Measurements from ENCODE around the gene TSR3.

DNA sequence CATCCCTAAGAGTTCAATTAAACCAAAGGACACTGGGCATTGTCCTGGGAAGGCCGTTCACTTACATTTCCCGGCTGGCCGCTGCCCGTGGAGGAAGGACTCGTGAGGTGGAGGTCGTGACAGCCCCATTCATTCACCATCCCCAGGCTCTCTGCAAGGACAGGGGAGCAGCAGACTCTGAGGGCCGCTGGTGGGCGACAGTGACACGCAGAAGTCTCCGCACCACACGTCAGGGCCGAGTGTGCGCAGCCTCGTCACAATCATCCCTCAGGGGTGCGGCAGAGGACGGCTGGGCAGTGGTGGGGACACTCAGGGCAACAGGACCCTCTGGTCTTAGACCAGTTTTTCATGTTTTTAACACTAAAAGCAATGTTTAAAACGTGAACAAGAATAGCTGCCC, 41.1 kb upstream of the TSR3 start:
- TF ChIP-seq, protein P1, sequence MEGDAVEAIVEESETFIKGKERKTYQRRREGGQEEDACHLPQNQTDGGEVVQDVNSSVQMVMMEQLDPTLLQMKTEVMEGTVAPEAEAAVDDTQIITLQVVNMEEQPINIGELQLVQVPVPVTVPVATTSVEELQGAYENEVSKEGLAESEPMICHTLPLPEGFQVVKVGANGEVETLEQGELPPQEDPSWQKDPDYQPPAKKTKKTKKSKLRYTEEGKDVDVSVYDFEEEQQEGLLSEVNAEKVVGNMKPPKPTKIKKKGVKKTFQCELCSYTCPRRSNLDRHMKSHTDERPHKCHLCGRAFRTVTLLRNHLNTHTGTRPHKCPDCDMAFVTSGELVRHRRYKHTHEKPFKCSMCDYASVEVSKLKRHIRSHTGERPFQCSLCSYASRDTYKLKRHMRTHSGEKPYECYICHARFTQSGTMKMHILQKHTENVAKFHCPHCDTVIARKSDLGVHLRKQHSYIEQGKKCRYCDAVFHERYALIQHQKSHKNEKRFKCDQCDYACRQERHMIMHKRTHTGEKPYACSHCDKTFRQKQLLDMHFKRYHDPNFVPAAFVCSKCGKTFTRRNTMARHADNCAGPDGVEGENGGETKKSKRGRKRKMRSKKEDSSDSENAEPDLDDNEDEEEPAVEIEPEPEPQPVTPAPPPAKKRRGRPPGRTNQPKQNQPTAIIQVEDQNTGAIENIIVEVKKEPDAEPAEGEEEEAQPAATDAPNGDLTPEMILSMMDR (IDR thresholded peaks at IDR 0.05) = no peak
- TF ChIP-seq POLR2A (IDR thresholded peaks at IDR 0.05) = no peak

Data from stomach (tissue), 4 donors.